Osteocyte (in vitro differentiated cells): ENCODE results near the gene S100A3. TPM values are rescaled to one million over a fixed set of nuclear protein-coding genes. Genes with fewer than 3 reads are reported as not detected.
"Not testable (repeated sequence)": the region's sequence is repeated elsewhere in the genome, so short reads cannot be mapped to it uniquely, and the experiment has no call there.

ENCODE experiments used
- DNase-seq: peaks from one replicate; pipeline ENCODE4 v3.0.0; 2021; ENCODE audit warnings: mixed read lengths; ENCODE audit not compliant: unreplicated experiment; ENCODE audit errors: extremely low spot score
- H3K27ac Mint-ChIP-seq: one replicate; pipeline ENCODE4 v1.8.0; 2021; ENCODE audit warnings: mild to moderate bottlenecking, mixed read lengths; ENCODE audit not compliant: unreplicated experiment
- H3K27me3 Mint-ChIP-seq: one replicate; pipeline ENCODE4 v1.8.0; 2021; ENCODE audit warnings: mixed read lengths; ENCODE audit not compliant: unreplicated experiment
- H3K36me3 Mint-ChIP-seq: one replicate; pipeline ENCODE4 v1.8.0; 2021; ENCODE audit warnings: mixed read lengths; ENCODE audit not compliant: unreplicated experiment
- H3K4me1 Mint-ChIP-seq: one replicate; pipeline ENCODE4 v1.8.0; 2021; ENCODE audit warnings: mixed read lengths; ENCODE audit not compliant: unreplicated experiment
- H3K4me3 Mint-ChIP-seq: one replicate; pipeline ENCODE4 v1.8.0; 2021; ENCODE audit warnings: mild to moderate bottlenecking, moderate library complexity, mixed read lengths; ENCODE audit not compliant: unreplicated experiment
- H3K9me3 Mint-ChIP-seq: one replicate; pipeline ENCODE4 v1.8.0; 2021; ENCODE audit warnings: mixed read lengths; ENCODE audit not compliant: unreplicated experiment
- CTCF ChIP-seq: fragments of 200-600 bp; sonication (generic); IDR thresholded peaks from 2 replicates; pipeline ENCODE4 v1.5.0; 2021; ENCODE audit warnings: antibody characterized with exemption, mild to moderate bottlenecking, moderate library complexity
- total RNA-seq: library from RNA; stranded (reverse); gene quantifications from 2 replicates; pipeline ENCODE4 v1.2.1, GENCODE V29; 2021

The S100A3 gene
- total RNA-seq, 1 donor from 2014 or later = 7.5 TPM

GRCh38 chr1:153578936-153579335 is 29.9 kb upstream of the S100A3 start:
- TF ChIP-seq CTCF = no peak
- no peaks in the 10 kb centered on the region for H3K27me3 Mint-ChIP-seq
- H3K4me3 Mint-ChIP-seq = no peak overlapping the region
- H3K27ac Mint-ChIP-seq = no peak overlapping the region
- DNase-seq = no peak
- H3K9me3 Mint-ChIP-seq = no peaks in the 10 kb centered on the region
- no peaks in the 10 kb centered on the region for H3K36me3 Mint-ChIP-seq
- H3K4me1 Mint-ChIP-seq = peaks cover 14% of the 10 kb centered on the region

GRCh38 chr1:153578490-153578889 is 29.4 kb upstream of the S100A3 start:
- Mint-ChIP-seq H3K9me3 (no peaks in the 10 kb centered on the region), H3K27ac (no peak overlapping the region), H3K27me3 (no peaks in the 10 kb centered on the region), H3K36me3 (no peaks in the 10 kb centered on the region), H3K4me3 (no peak overlapping the region), H3K4me1 (peaks cover 14% of the 10 kb centered on the region)
- DNase-seq = no peak
- TF ChIP-seq CTCF = no peak

GRCh38 chr1:153577624-153578051 is 28.6 kb upstream of the S100A3 start:
- no peak for DNase-seq
- Mint-ChIP-seq H3K4me1 (peaks cover 22% of the 10 kb centered on the region), H3K4me3 (no peak overlapping the region), H3K27ac (peak overlapping the region; percentile 36), H3K27me3 (no peaks in the 10 kb centered on the region), H3K36me3 (no peaks in the 10 kb centered on the region), H3K9me3 (no peaks in the 10 kb centered on the region)
- TF ChIP-seq CTCF = no peak

- no peak overlapping the region for H3K4me3 Mint-ChIP-seq
- no peak for DNase-seq
- TF ChIP-seq CTCF = no peak
- H3K36me3 Mint-ChIP-seq = no peaks in the 10 kb centered on the region
- H3K27ac Mint-ChIP-seq = no peak overlapping the region
- peaks cover 23% of the 10 kb centered on the region for H3K4me1 Mint-ChIP-seq
- no peaks in the 10 kb centered on the region for H3K27me3 Mint-ChIP-seq
- H3K9me3 Mint-ChIP-seq = no peaks in the 10 kb centered on the region
Observed at GRCh38 chr1:153577138-153577537, 28.1 kb upstream of the S100A3 start.

GRCh38 chr1:153575497-153575896 is 26.4 kb upstream of the S100A3 start:
- H3K27ac Mint-ChIP-seq, H3K9me3 Mint-ChIP-seq, H3K36me3 Mint-ChIP-seq, DNase-seq, H3K27me3 Mint-ChIP-seq, H3K4me3 Mint-ChIP-seq: not testable (repeated sequence)
- H3K4me1 Mint-ChIP-seq = peaks cover 29% of the 10 kb centered on the region

- not testable (repeated sequence) for DNase-seq, H3K9me3 Mint-ChIP-seq, H3K27me3 Mint-ChIP-seq, H3K4me3 Mint-ChIP-seq, H3K36me3 Mint-ChIP-seq, H3K27ac Mint-ChIP-seq
- H3K4me1 Mint-ChIP-seq = peaks cover 29% of the 10 kb centered on the region
Observed at GRCh38 chr1:153575081-153575491, 26.0 kb upstream of the S100A3 start.
